GM12878 (cell line): ENCODE results near the gene ROCK2.

ENCODE experiments used
- CREB1 ChIP-seq: IDR thresholded peaks from 2 replicates; pipeline ENCODE4 v1.6.1; 2012; ENCODE audit warnings: low read depth, mild to moderate bottlenecking, inconsistent platforms
- CTCF ChIP-seq, 3 experiments: IDR thresholded peaks in 2 of 3; conservative IDR thresholded peaks in 1 of 3; 2 replicates each; pipeline ENCODE4 v1.5.1; 2011; ENCODE audit warnings: low read depth in 3 of 3, low read length in 3 of 3, mild to moderate bottlenecking in 3 of 3, control low read depth in 2 of 3, moderate library complexity in 2 of 3, inconsistent platforms in 1 of 3, mixed read lengths in 1 of 3; ENCODE audit not compliant: control insufficient read depth in 2 of 3, insufficient read depth in 1 of 3; ENCODE audit errors: extremely low read depth in 1 of 3
- PML ChIP-seq: IDR thresholded peaks from 2 replicates; pipeline ENCODE4 v1.6.1; 2012; ENCODE audit warnings: low read length, inconsistent platforms
- POLR2A ChIP-seq: IDR thresholded peaks from 2 replicates; pipeline ENCODE4 v1.6.1; 2011; ENCODE audit warnings: low read depth, mild to moderate bottlenecking, low read length
- SIX5 ChIP-seq: IDR thresholded peaks from 2 replicates; pipeline ENCODE4 v1.6.1; 2011; ENCODE audit warnings: mild to moderate bottlenecking, low read depth, low read length, moderate library complexity; ENCODE audit not compliant: severe bottlenecking
- TCF12 ChIP-seq: IDR thresholded peaks from 2 replicates; pipeline ENCODE4 v1.6.1; 2011; ENCODE audit warnings: low read depth, mild to moderate bottlenecking, low read length
- YY1 ChIP-seq: IDR thresholded peaks from 2 replicates; pipeline ENCODE4 v1.6.1; 2011; ENCODE audit warnings: low read depth, mild to moderate bottlenecking, low read length

- TF ChIP-seq YY1 (no peak), PML (no peak), TCF12 (no peak), POLR2A (no peak), CTCF (IDR thresholded peaks at IDR 0.05 in 2 of 3, conservative IDR thresholded peaks at IDR 0.05 in 1 of 3; ENCODE audit: control insufficient read depth in 2 of 3, extremely low read depth in 1 of 3, insufficient read depth in 1 of 3, low read depth in 3 of 3, low read length in 3 of 3) (no peak), CREB1 (no peak), SIX5 (no peak)
Observed at GRCh38 chr2:11267931-11268330, 76.5 kb downstream of the ROCK2 start.
